Glomerular endothelial cell (primary cell): ENCODE measurements around the gene GPR87. TPM values are rescaled to one million over a fixed set of nuclear protein-coding genes. Genes with fewer than 3 reads are reported as not detected.

Experiments used
- total RNA-seq: library from RNA; depleted of rRNA; stranded (reverse); fragments of >200 nt; gene quantifications from 2 replicates; pipeline ENCODE4 v1.2.3, GENCODE V29; 2015

GPR87 gene
- total RNA-seq, 1 donor from 2014 or later: 0.53 TPM

Other genes starting within 250 kb of the GPR87 start
- 0.05 and 0.29 TPM in 2 replicates for gene MED12L, start 231.2 kb downstream of the GPR87 start, total RNA-seq
- not detected in 2 replicates for gene GPR171, start 113.6 kb downstream of the GPR87 start, total RNA-seq
- not detected in 2 replicates for gene P2RY14, start 38.3 kb downstream of the GPR87 start, total RNA-seq
- not detected in 2 replicates for gene P2RY13, start 12.7 kb upstream of the GPR87 start, total RNA-seq
- gene P2RY12, start 67.9 kb upstream of the GPR87 start, total RNA-seq: not detected in 2 replicates
- under 0.01 and 0.18 TPM in 2 replicates for gene IGSF10, start 144.2 kb upstream of the GPR87 start, total RNA-seq